Subcutaneous adipose tissue (tissue), 4 donors: ENCODE data around the gene HPX. TPM values are rescaled to one million over a fixed set of nuclear protein-coding genes. Genes with fewer than 3 reads are reported as not detected.

Source experiments
- total RNA-seq, 4 donors: library from RNA; depleted of rRNA; stranded (reverse); fragments of >200 nt; gene quantifications; one replicate each; pipeline ENCODE4 v1.1.0, GENCODE V29; 2016
- TF ChIP-seq, protein P1 (sequence below): fragments of 450-650 bp; IDR thresholded peaks from one replicate; pipeline ENCODE4 v1.5.1; 2016; ENCODE audit warnings: low read depth, mild to moderate bottlenecking, control low read depth, antibody characterized with exemption, moderate library complexity

The HPX gene
- total RNA-seq, 4 donors from 2014 or later: 0.57 to 2.4 TPM; not detected in 2

DNA sequence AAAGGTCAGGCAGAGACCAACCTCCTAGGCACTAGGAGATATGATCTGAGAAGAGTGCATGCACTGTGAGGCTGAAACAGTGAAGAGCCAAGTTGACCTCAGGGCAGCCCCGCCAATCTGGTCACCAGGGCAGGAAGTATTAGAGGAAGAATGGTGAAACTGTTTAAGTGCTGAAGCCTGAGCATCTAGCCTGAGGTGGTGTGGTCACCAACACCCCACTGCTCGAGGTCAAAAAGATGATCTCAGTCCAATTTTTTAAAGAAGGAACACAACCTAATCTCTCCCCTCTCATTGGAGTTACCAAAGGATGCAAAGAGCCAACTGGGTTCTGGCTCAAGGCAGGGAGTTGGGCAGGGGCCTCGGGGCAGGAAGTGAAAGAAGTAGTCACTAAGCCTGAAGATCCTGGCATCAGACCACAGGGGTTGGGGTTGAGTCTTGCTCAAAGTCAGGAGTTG, 25.9 kb downstream of the HPX start:
- TF ChIP-seq, protein P1, sequence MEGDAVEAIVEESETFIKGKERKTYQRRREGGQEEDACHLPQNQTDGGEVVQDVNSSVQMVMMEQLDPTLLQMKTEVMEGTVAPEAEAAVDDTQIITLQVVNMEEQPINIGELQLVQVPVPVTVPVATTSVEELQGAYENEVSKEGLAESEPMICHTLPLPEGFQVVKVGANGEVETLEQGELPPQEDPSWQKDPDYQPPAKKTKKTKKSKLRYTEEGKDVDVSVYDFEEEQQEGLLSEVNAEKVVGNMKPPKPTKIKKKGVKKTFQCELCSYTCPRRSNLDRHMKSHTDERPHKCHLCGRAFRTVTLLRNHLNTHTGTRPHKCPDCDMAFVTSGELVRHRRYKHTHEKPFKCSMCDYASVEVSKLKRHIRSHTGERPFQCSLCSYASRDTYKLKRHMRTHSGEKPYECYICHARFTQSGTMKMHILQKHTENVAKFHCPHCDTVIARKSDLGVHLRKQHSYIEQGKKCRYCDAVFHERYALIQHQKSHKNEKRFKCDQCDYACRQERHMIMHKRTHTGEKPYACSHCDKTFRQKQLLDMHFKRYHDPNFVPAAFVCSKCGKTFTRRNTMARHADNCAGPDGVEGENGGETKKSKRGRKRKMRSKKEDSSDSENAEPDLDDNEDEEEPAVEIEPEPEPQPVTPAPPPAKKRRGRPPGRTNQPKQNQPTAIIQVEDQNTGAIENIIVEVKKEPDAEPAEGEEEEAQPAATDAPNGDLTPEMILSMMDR: no peak

DNA sequence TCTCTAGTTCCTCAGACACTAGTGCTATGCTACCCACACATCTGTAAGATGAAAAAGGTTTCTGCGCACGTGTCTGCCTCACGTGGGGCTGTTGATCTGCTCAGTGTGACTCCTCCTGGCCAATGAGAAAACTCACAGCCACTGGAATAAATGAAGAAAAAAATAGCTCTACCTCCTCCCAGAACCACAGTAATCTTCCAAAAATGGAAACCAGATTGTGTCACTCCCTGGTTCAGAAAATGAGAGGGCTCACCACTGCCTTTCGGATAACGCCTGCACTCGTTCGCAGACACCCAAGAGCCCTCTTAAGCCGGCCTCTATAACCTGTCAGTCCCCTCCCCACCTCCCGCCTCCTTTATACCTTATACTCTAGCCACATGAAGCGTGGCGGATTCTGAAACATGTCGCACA, 27.0 kb downstream of the HPX start:
- TF ChIP-seq, protein P1: no peak

DNA sequence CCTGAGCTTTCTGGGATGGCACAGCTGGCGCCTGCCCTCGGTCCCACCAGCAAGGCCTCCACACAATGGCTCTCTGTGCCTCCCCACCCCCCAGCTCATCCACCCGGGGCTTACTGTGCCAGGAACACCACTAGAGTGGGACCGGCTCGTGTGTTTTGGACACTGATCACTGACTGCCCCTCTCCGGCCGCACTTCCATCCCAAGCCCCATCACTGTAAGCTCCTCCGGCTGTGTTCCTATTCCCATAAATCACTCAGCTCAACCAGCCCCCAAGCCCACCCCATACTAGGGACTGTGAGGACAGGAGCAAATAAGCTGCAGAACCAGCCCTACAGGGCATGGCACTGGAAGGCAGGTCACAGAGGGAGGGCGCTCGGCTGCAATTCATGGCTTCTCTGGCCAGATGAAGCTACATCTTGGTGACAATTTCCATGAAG, 29.2 kb downstream of the HPX start:
- TF ChIP-seq, protein P1: no peak

DNA sequence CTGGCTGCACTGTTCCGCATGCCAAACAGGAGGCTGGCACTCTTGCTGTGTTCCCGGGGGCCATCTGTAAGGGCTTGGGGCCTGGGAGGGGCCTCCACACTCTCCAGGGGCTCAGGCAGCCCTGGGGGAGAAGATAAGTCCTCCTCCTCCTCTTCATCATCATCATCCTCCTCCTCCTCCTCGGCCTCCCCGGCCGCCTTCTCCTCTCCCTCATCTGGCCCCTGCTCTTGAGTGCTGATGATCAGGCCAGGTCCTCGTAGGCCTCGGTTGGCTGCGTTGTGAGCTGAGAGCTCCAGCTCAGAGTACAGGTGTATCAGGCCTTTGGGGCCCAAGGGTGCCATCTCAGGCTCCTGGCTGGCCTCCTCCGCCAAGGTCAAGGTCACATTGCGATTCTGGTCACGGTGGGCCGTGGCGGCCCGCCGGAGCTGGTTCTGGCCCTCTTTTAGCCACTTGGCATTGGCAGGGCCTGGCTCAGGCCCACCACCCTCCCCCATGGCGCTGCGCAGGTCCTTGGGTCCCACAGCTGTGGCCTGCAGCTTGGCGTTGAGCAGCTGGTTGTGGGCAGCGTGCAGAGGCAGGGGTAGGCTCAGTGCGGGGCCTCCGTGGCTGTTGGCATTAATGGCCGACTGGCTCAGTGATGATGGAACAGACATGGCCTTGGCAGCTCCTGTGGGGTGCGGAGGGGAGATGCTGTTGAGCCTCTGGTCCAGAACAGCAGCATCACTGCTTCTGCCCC, 29.9 kb downstream of the HPX start:
- TF ChIP-seq, protein P1: no peak

DNA sequence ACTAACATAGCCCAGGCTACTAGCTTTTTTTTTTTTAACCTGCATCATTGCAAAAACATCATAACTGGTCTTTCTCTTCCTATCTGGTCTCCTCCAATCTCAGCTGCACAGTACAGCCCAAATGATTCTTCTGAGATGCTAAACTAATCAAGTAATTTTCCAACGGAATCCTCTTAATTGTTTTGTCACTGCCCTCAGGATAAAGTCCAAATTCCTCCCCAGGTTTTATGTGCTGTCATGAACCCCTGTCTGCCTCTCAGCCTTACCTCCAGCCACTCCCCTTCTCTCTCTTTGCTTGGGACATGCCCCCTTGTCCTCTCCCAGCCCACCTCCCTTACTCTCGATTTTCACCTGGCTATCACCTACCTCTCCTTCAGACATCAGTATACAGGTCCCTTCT, 34.4 kb downstream of the HPX start:
- TF ChIP-seq, protein P1: no peak

DNA sequence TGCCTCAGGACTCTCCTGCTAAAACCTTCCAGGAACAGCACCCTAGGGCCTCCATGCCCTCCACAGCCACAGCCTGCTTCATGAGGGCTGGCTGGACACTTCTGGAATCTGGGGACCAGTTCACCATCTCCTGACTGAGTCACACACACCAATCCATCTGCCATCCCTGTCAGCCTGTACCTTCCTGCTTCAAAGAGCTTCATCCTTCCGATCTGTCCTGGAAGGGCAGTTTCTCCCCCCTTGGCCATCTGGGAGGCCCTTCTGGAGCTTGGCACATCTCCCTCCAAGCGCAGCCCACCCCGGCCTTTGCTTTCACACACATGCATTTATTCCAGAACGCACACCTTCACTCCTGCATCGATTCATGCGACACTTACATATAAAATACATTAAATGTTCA, 34.9 kb downstream of the HPX start:
- TF ChIP-seq, protein P1: no peak

DNA sequence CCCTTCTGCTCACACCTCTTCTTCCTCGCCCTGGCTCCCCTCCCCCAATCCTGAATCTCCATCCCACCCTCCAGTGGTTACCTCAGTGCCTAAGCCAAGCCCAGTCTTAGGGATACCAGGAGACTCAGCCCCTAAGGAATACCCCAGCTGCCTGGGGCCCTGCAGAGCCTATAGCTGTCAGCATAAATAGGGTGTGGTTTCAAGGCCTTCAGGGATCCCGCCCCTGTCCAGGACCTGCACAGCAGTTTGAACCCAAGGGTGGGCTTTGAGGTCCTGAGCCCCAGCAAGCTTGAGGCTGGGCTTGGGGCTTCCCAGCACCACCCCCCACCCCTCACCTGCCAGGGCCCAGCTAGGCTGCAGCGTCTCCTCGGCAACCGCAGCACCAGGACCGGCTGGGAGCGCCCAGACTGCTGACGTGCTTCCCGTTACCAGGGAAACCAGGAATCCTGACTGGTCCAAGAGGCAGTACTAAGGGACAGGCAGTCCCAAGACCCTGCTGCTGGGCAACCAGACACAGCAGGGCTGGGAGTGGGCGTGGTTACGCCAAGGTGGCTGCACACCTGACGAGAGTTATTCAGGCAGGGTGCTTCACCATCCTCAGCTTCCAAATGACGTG, 35.6 kb downstream of the HPX start:
- TF ChIP-seq, protein P1: no peak
